PFSK-1 (cell line): ENCODE measurements around the gene ATXN1.

Experiments
- POLR2AphosphoS5 ChIP-seq: IDR thresholded peaks from 2 replicates; pipeline ENCODE4 v1.6.1; 2012; ENCODE audit warnings: low read depth, mild to moderate bottlenecking, control low read depth, low read length, moderate library complexity
- SIN3A ChIP-seq: IDR thresholded peaks from 2 replicates; pipeline ENCODE4 v1.6.1; 2012; ENCODE audit warnings: mild to moderate bottlenecking, low read length, moderate library complexity, borderline replicate concordance; ENCODE audit not compliant: insufficient read depth
- TAF1 ChIP-seq: IDR thresholded peaks from 2 replicates; pipeline ENCODE4 v1.6.1; 2012; ENCODE audit warnings: low read length, control low read depth, borderline replicate concordance; ENCODE audit not compliant: insufficient read depth
- TF ChIP-seq, protein P1 (sequence below), 2 experiments: IDR thresholded peaks; 2 replicates each; pipeline versions ENCODE4 v1.6.1 to v1.8.0; 2011 to 2012; ENCODE audit warnings: low read depth in 2 of 2, low read length in 2 of 2, control low read depth in 1 of 2, inconsistent platforms in 1 of 2, mild to moderate bottlenecking in 1 of 2, moderate library complexity in 1 of 2; ENCODE audit not compliant: insufficient read depth in 1 of 2

DNA sequence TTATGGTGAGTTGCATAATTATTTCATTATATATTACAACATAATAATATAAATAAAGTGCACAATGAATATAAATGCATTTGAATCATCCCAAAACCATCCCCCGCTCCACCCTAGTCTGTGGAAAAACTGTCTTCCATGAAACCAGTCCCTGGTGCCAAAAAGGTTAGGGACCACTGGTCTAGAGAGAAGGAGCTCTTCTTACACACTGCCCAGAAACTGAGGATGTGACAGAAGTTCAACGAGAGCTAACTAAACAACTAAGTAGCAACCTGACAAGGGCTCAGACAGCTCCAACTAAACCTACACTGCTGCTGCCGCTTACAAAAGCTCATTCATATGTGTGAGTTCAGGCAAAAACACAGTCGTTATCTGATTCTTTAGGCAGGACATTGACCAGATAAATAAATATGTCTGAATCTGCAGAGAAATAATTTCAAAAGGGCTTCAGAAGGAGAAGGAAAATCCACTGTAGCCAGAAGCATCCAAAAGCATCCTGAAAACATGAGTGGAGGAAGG, 125.9 kb downstream of the ATXN1 start:
- TF ChIP-seq POLR2AphosphoS5: no peak
- TF ChIP-seq, protein P1, sequence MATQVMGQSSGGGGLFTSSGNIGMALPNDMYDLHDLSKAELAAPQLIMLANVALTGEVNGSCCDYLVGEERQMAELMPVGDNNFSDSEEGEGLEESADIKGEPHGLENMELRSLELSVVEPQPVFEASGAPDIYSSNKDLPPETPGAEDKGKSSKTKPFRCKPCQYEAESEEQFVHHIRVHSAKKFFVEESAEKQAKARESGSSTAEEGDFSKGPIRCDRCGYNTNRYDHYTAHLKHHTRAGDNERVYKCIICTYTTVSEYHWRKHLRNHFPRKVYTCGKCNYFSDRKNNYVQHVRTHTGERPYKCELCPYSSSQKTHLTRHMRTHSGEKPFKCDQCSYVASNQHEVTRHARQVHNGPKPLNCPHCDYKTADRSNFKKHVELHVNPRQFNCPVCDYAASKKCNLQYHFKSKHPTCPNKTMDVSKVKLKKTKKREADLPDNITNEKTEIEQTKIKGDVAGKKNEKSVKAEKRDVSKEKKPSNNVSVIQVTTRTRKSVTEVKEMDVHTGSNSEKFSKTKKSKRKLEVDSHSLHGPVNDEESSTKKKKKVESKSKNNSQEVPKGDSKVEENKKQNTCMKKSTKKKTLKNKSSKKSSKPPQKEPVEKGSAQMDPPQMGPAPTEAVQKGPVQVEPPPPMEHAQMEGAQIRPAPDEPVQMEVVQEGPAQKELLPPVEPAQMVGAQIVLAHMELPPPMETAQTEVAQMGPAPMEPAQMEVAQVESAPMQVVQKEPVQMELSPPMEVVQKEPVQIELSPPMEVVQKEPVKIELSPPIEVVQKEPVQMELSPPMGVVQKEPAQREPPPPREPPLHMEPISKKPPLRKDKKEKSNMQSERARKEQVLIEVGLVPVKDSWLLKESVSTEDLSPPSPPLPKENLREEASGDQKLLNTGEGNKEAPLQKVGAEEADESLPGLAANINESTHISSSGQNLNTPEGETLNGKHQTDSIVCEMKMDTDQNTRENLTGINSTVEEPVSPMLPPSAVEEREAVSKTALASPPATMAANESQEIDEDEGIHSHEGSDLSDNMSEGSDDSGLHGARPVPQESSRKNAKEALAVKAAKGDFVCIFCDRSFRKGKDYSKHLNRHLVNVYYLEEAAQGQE (IDR thresholded peaks at IDR 0.05; ENCODE audit: insufficient read depth in 1 of 2, low read depth in 2 of 2, low read length in 2 of 2): no peak
- no peak for TF ChIP-seq TAF1
- no peak for TF ChIP-seq SIN3A
